Measurements from ENCODE around the gene BCR. TPM values are rescaled to one million over a fixed set of nuclear protein-coding genes. Genes with fewer than 3 reads are reported as not detected.

Gene BCR
- total RNA-seq, 2 experiments from 2014 or later, result 42.2 to 51.3 TPM

DNA sequence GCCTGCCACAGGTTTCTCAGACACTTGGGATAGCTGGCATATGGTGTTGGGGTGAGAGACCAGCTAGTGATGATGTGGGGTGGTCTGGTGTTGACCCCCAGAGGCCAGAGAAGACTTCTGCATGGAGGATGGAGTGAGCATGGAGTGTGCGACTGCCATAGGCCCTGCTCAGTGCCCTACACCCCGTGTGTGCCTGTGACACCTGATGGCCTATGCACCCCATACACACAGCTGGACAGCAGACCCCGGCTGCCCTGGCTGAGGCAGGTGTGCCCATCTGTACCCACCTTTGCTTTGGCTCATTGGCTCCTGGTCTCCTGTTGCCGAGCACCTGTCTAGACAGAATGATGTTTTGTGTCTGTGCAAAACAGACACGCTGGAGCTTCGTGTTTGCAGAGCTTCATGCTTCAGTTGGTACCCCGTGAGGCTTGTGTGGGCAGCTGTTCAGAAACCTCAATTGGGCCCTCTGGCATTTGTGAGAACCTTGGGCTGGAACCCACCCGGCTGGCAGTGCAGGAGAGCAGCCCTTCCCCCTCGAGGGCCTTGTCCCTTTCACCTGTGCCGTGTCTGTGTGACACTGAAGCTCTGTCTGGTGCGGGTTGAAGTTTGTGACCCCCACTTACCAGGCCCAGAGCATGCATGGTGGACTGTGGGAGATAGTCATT is 27.6 kb downstream of the BCR start:
- TF ChIP-seq EZH2phosphoT487 (IDR thresholded peaks at IDR 0.05; ENCODE audit: borderline replicate concordance, low read depth, low read length), result no peak
- TF ChIP-seq, protein P1, sequence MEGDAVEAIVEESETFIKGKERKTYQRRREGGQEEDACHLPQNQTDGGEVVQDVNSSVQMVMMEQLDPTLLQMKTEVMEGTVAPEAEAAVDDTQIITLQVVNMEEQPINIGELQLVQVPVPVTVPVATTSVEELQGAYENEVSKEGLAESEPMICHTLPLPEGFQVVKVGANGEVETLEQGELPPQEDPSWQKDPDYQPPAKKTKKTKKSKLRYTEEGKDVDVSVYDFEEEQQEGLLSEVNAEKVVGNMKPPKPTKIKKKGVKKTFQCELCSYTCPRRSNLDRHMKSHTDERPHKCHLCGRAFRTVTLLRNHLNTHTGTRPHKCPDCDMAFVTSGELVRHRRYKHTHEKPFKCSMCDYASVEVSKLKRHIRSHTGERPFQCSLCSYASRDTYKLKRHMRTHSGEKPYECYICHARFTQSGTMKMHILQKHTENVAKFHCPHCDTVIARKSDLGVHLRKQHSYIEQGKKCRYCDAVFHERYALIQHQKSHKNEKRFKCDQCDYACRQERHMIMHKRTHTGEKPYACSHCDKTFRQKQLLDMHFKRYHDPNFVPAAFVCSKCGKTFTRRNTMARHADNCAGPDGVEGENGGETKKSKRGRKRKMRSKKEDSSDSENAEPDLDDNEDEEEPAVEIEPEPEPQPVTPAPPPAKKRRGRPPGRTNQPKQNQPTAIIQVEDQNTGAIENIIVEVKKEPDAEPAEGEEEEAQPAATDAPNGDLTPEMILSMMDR (conservative IDR thresholded peaks at IDR 0.05; ENCODE audit: low read length), result no peak
- Histone ChIP-seq H3K79me2 (ENCODE audit: insufficient read depth, low read depth, low read length) (peaks cover 14% of the 10 kb centered on the region; the same call in 1 of the 2 replicates), H2AFZ (ENCODE audit: low read length) (no peak overlapping the region), H3K9me2 (ENCODE audit: insufficient read depth, low read length) (no peaks in the 10 kb centered on the region), H3K4me2 (ENCODE audit: low read length) (peak overlapping the region; percentile 59), H4K20me1 (ENCODE audit: insufficient read depth, low read length) (0 out of 2 replicates have a peak, but pooled peaks cover 6% of the 10 kb centered on the region), H3K4me3 (ENCODE audit: low read depth, low read length, poor library complexity, severe bottlenecking) (peak overlapping the region; percentile 21), H3K36me3 (ENCODE audit: insufficient read depth, low read length) (peaks cover 25% of the 10 kb centered on the region), H3K9me3 (ENCODE audit: low read length) (no peaks in the 10 kb centered on the region), H3K4me1 (ENCODE audit: insufficient read depth, low read length, poor library complexity, severe bottlenecking) (peaks cover 66% of the 10 kb centered on the region), H3K27ac (ENCODE audit: low read depth, low read length, poor library complexity, severe bottlenecking) (peak overlapping the region; percentile 82)
- intact Hi-C loops (cut with micrococcal nuclease; ENCODE audit: unreplicated experiment), result loop anchor here (1.0 to 2.0 kb wide), 3 partner anchors 12 to 61 kb away; no protein-coding TSS in a partner anchor
- BruUV-seq (replicated peaks), result no TSS peak
- CTCF ChIA-PET (ENCODE audit: unreplicated experiment), result interaction anchor here (1.0 to 2.3 kb wide), 2 partner anchors 9 to 11 kb away, joined by 3 to 8 read pairs; no protein-coding TSS in a partner anchor
- POLR2A ChIA-PET, result interaction anchor here (0.7 kb wide), 1 partner anchor 1225 kb away, joined by 3 read pairs; no protein-coding TSS in a partner anchor
- DNase-seq (ENCODE audit: low spot score), result peak; percentile 92

DNA sequence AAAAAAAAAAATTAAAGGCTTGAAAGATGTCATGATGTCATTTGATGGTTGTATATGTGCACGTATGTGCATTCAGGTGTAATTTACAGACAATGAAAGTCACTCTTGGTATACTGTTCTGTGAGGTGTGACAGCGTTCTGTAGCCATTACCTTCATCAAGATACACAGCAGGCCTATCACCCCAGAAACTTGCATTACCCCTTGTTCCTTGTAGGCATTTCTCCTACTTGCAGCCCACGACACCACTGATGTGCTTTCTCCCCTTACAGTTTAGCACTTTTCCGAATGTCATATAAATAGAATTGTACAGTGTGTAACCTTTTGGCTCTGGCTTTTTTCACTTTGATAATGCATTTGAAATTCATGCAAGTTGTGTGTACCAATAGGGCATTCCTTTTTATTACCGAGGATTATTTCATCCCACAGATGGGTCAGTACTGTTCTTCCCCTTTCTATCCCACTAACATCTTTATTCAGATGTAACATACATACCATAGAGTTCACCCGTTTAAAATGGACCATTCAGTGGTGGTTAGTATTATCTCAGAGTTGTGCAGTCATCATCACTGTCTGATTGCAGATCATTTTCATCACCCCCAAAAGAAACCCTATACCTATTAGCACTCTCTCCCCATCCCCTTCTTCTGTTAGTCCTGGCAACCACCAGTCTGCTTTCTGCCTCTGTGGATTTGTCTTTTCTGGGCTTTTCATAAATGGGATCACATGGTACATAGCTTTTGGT is 30.3 kb downstream of the BCR start:
- peaks cover 71% of the 10 kb centered on the region for H3K4me1 ChIP-seq (ENCODE audit: insufficient read depth, low read length, poor library complexity, severe bottlenecking)
- ChIA-PET CTCF (ENCODE audit: unreplicated experiment) (no interaction called here), POLR2A (interaction anchor here (1.5 to 1.7 kb wide), 2 partner anchors 9 to 57 kb away, joined by 3 to 7 read pairs; no protein-coding TSS in a partner anchor)
- no peak for TF ChIP-seq EZH2phosphoT487 (IDR thresholded peaks at IDR 0.05; ENCODE audit: borderline replicate concordance, low read depth, low read length)
- TF ChIP-seq, protein P1 (conservative IDR thresholded peaks at IDR 0.05; ENCODE audit: low read length), result no peak
- H3K79me2 ChIP-seq (ENCODE audit: insufficient read depth, low read depth, low read length), result peaks cover 18% of the 10 kb centered on the region; the same call in 1 of the 2 replicates
- peak overlapping the region; percentile 15 for H3K27ac ChIP-seq (ENCODE audit: low read depth, low read length, poor library complexity, severe bottlenecking)
- H3K4me3 ChIP-seq (ENCODE audit: low read depth, low read length, poor library complexity, severe bottlenecking), result no peak overlapping the region
- no peaks in the 10 kb centered on the region for H3K9me3 ChIP-seq (ENCODE audit: low read length)
- H3K9me2 ChIP-seq (ENCODE audit: insufficient read depth, low read length), result no peaks in the 10 kb centered on the region
- BruUV-seq (replicated peaks), result no TSS peak
- H2AFZ ChIP-seq (ENCODE audit: low read length), result no peak overlapping the region
- H3K4me2 ChIP-seq (ENCODE audit: low read length), result peak overlapping the region; percentile 29
- H3K36me3 ChIP-seq (ENCODE audit: insufficient read depth, low read length), result peaks cover 8% of the 10 kb centered on the region
- no peak for DNase-seq (ENCODE audit: low spot score)
- no peaks in the 10 kb centered on the region for H4K20me1 ChIP-seq (ENCODE audit: insufficient read depth, low read length)
- intact Hi-C loops (cut with micrococcal nuclease; ENCODE audit: unreplicated experiment), result no loop called here
